ENCODE results near the gene CKAP4. TPM values are rescaled to one million over a fixed set of nuclear protein-coding genes. Genes with fewer than 3 reads are reported as not detected.

CKAP4 gene
- total and polyA plus RNA-seq, 9 of the 15 experiments (the other 6 are each of a cell fraction or from before 2014, with no cell fraction given) = 0.08 to 0.20 TPM; not detected in 7

GRCh38 chr12:106223485-106224354, 24.1 kb downstream of the CKAP4 start (continued):
- TF ChIP-seq REST (IDR thresholded peaks at IDR 0.05; ENCODE audit: borderline replicate concordance) (peak; percentile 48), REST (CRISPR knock-in tag; IDR thresholded peaks at IDR 0.05; ENCODE audit: low read depth) (no peak), STAG1 (CRISPR knock-in tag; IDR thresholded peaks at IDR 0.05; ENCODE audit: borderline replicate concordance) (no peak; the same call in 1 of the 2 replicates), RAD21 (CRISPR knock-in tag; conservative IDR thresholded peaks at IDR 0.05 in 1 of 2, IDR thresholded peaks at IDR 0.05 in 1 of 2) (peak; percentile 56 to 79), ZBTB8A (IDR thresholded peaks at IDR 0.05; ENCODE audit: partially characterized antibody) (no peak), PKNOX1 (IDR thresholded peaks at IDR 0.05) (peak; percentile 54), CTCF (IDR thresholded peaks at IDR 0.05 in 2 of 3, conservative IDR thresholded peaks at IDR 0.05 in 1 of 3; ENCODE audit: insufficient read depth in 2 of 3, low read depth in 1 of 3, low read length in 3 of 3) (peak; percentile 84 to 93 (median 85)), MAZ (CRISPR knock-in tag; conservative IDR thresholded peaks at IDR 0.05 in 1 of 2, IDR thresholded peaks at IDR 0.05 in 1 of 2) (0 out of 4 replicates have a peak, but pooled peaks of 1 of the 2 experiments have one; percentile 34), TRIM28 (IDR thresholded peaks at IDR 0.05) (no peak), KLF16 (IDR thresholded peaks at IDR 0.05) (peak; percentile 54; the same call in 1 of the 2 replicates), JUND (IDR thresholded peaks at IDR 0.05; ENCODE audit: borderline replicate concordance, low read depth, low read length) (0 out of 2 replicates have a peak, but pooled peaks have one; percentile 14), JUND (tag; IDR thresholded peaks at IDR 0.05; ENCODE audit: borderline replicate concordance, low read depth, low read length) (no peak)

Data from K562 (cell line).